Measurements from ENCODE around the gene DTX3L. TPM values are rescaled to one million over a fixed set of nuclear protein-coding genes. Genes with fewer than 3 reads are reported as not detected.

DTX3L gene
- total and polyA plus RNA-seq, 9 donors: 9.8 to 34.0 (median 23.3) TPM

DNA sequence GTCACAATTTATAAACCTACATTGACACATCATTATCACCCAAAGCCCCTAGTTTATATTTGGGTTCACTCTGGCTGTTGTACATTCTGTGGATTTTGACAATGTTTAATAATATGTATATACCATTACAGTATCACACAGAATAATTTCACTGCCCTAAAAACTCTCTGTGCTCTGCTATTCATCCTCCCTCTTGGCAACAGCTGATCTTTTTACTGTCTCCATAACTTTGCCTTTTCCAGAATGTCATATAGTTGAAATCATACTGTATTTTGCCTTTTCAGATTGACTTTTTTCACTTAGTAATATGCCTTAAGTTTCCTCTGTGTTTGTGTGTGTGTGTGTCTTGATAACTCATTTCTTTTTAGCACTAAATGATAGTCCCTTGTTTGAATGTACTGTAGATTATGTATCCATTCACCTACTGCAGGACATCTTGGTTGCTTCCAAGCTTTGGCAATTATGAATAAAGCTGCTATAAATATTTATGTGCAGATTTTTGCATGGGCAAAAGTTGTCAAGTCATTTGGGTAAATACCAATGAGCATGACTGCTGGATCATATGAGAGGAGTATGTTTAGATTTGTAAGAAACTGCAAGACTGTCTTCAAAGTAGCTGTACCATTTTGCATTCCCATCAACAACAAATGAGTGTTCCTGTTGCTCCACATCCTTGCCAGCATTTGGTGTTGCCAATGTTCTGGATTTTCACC is 22.8 kb downstream of the DTX3L start:
- DNase-seq: no peak
- intact Hi-C loops (cut with DNase I): no loop called here
- H3K9me3 ChIP-seq: no peaks in the 10 kb centered on the region
- no peaks in the 10 kb centered on the region for H3K36me3 ChIP-seq
- H3K4me1 ChIP-seq (ENCODE audit: insufficient read depth): no peaks in the 10 kb centered on the region
- H3K27me3 ChIP-seq: no peaks in the 10 kb centered on the region
- H3K4me3 ChIP-seq: no peak overlapping the region
- no peak overlapping the region for H3K27ac ChIP-seq
- TF ChIP-seq CTCF (IDR thresholded peaks at IDR 0.05): no peak
- no peak for TF ChIP-seq EP300 (IDR thresholded peaks at IDR 0.05)
- no peak for TF ChIP-seq POLR2A (IDR thresholded peaks at IDR 0.05)

DNA sequence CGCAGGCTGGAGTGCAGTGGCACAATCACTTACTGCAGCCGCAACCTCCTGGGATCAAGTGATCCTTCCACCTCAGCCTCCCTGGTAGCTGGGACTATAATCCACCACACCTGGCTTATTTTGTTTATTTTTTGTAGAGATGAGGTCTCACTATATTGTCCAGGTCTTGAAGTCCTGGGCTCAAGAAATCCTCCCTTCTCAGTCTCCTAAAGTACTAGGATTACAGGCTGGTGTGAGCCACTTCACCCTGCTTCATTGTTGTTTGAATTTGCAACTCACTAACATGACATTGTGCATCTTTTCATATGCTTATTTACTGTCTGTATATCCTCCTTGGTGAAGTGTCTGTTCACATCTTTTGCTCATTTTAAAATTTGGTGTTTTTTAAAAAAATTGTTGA is 23.4 kb downstream of the DTX3L start:
- TF ChIP-seq CTCF (IDR thresholded peaks at IDR 0.05) (no peak), POLR2A (IDR thresholded peaks at IDR 0.05) (no peak), EP300 (IDR thresholded peaks at IDR 0.05) (no peak)
- Histone ChIP-seq H3K27me3 (no peaks in the 10 kb centered on the region), H3K4me1 (ENCODE audit: insufficient read depth) (no peaks in the 10 kb centered on the region), H3K9me3 (no peaks in the 10 kb centered on the region), H3K36me3 (no peaks in the 10 kb centered on the region), H3K27ac (no peak overlapping the region), H3K4me3 (no peak overlapping the region)
- 47 to 85% (median 49%) methylated on average over 2 of the region's 2 CpGs for WGBS, 3 donors
- no peak for DNase-seq
- intact Hi-C loops (cut with DNase I): no loop called here

DNA sequence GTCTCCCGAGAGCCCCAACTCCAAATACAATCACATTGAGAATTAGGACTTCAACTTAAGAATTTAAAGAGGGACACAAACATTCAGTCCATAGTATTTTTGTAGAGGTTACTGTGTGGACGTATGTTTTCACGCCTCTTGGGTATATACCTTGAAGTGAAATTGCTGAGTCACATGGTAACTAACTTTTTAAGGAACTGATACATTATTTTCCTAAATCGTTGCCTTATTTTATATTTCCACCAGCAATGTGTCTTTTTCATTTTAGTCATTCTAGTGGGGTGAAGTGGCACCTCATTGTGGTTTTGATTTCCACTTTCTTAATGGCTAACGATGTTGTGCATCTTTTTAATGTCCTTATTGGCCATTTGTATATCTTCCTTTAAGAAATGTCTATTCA is 25.2 kb downstream of the DTX3L start:
- intact Hi-C loops (cut with DNase I): no loop called here
- TF ChIP-seq CTCF (IDR thresholded peaks at IDR 0.05): no peak
- TF ChIP-seq EP300 (IDR thresholded peaks at IDR 0.05): no peak
- no peak for TF ChIP-seq POLR2A (IDR thresholded peaks at IDR 0.05)
- Histone ChIP-seq H3K4me3 (no peak overlapping the region), H3K27ac (no peak overlapping the region), H3K27me3 (no peaks in the 10 kb centered on the region), H3K9me3 (no peaks in the 10 kb centered on the region), H3K36me3 (no peaks in the 10 kb centered on the region), H3K4me1 (ENCODE audit: insufficient read depth) (no peaks in the 10 kb centered on the region)
- WGBS, 3 donors: 68 to 77% (median 69%) methylated on average over 5 of the region's 5 CpGs
- no peak for DNase-seq

- no peak for TF ChIP-seq POLR2A (IDR thresholded peaks at IDR 0.05)
- no peak for TF ChIP-seq CTCF (IDR thresholded peaks at IDR 0.05)
- no peak for TF ChIP-seq EP300 (IDR thresholded peaks at IDR 0.05)
- whole genome bisulfite sequencing, 3 donors: 92 to 98% (median 97%) methylated on average over 2 of the region's 2 CpGs
- Histone ChIP-seq H3K4me3 (no peak overlapping the region), H3K36me3 (no peaks in the 10 kb centered on the region), H3K27me3 (no peaks in the 10 kb centered on the region), H3K27ac (no peak overlapping the region), H3K9me3 (no peaks in the 10 kb centered on the region), H3K4me1 (ENCODE audit: insufficient read depth) (no peaks in the 10 kb centered on the region)
- intact Hi-C loops (cut with DNase I): no loop called here
- no peak for DNase-seq
Observed at GRCh38 chr3:122590610-122591009, 26.5 kb downstream of the DTX3L start.
